GM18951 (cell line): ENCODE data around the gene ZNF354C.

Source experiments
- POLR2A ChIP-seq: IDR thresholded peaks from 4 replicates; pipeline ENCODE4 v1.6.1; 2011; ENCODE audit warnings: mild to moderate bottlenecking; ENCODE audit not compliant: insufficient read length, insufficient read depth; ENCODE audit errors: extremely low read depth
- in situ Hi-C: fragments of 300-500 bp; cut with MboI; formaldehyde crosslinking; loops from one replicate; pipeline ENCODE4 v1.12.0; 2022; ENCODE audit warnings: low sequenced_read_pairs, mixed read lengths, inconsistent platforms; ENCODE audit not compliant: unreplicated experiment

Gene ZNF354C

DNA sequence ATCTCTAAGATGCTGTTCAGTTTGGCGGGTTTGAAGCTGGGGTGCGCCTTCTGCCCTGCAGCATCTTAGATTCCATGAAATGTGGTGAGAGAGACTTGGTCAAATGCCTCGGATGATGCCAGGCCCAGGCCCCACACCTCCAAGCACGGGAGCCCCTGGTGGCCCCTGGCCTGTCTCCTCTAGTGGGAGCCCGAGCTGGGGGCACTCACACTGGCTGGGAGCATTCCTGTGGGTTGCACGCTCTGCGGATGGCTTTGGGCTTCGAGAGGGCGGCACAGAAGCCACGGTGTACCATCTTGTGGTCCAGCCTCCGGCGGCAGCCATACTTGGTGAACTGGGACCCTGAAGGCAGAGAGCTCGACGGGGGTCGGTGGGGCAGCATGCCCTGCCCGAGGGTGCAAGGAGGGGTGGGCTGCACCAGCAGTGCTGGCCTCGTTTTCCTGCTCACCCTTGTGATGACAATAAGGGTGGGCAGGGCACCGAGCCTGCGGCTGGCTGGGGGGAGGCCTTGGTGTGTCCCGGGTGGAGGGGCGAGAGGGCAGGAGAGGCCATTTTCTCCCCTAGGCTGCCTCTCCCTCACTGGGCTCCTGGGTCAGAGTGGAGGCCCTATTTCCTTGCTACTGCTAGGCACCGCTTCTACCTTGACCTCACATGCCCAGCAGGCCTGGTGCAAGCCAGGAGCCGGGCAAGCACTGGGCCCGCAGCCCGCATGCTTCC is 65.8 kb downstream of the ZNF354C start:
- in situ Hi-C loops, result no loop called here

DNA sequence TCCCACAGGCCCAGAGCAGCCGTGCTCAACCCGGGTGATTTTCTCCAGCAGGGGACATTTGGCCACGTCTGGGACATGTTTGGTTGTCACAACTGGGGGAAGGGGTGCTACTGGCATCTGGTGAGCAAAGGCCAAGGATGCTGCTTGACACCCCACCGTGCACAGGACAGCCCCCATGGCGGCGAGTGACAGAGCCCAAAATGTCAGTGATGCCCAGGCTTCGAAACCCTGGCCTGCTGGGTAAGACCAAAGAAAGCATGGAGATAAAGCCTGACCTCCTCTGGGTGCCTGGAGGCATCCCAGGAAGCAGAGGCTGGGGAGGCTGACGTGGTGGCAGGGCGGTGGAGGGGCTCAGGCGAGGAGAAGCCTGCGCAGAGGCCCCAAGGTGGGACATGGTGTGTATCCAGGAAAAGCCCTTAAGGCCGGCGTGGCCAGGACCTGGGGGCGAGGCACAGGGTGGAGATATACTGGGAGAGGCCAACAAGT is 66.4 kb downstream of the ZNF354C start:
- in situ Hi-C loops, result no loop called here
- no peak for TF ChIP-seq POLR2A

More for the DNA sequence above, 65.8 kb downstream of the ZNF354C start:
- no peak for TF ChIP-seq POLR2A

DNA sequence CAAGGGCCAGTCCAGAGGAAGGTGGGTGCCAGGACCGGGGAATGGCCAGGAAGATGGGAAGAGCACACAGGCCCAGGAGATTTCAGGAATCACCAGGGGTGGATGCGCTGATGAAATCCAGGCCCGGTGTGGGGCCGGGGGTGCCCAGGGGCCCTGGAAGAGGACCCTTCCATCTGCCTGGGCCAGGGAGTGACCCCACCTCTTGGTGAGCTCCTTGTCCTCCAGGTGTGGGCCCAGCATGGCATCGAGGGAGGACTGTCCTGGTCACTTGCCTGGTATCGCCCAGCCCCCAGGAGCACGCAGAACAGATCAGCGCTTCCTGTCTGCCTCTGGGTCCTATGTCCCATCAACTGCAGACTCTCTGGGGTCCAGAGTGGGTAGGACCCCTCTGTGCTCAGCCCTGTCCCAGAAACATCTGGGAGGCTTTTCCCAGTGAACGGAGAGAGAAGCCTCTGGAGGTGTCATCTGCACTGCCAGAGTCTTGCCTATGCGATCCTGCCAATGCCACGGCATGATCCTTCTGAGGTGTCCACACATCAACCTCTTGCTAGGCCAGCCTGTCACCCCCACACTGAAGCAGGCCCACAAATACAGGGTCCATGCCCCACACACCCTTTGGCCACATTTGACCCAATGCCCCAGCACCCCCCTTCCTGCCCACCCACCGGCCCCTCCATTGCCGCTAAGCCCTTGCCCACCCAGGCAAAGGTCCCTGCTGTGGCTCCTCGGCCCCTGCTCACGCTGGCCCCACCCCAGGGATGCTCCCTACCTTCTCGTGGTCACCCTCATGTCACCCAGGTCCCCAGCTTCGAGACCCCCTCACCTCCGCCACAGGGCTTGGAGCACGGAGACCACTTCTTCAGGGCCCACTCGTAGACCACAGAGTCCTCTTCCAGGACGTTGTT is 67.2 kb downstream of the ZNF354C start:
- TF ChIP-seq POLR2A, result no peak
- in situ Hi-C loops, result no loop called here

DNA sequence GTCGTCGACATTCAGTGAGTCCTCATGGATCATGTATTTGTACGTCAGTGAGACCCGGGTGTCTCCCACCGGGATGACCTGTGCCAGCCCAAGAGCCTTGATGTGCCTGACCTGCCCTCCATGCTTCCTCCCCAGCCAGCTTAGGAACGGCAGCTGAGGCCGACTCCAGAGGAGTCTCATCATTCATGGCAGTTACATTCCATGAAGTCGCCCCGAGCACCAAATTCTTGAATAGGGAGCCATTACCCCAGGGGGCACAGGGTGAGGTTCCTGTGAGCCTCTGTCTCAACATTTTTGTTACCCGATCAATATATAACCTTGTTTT is 67.8 kb downstream of the ZNF354C start:
- TF ChIP-seq POLR2A, result no peak
- in situ Hi-C loops, result no loop called here

DNA sequence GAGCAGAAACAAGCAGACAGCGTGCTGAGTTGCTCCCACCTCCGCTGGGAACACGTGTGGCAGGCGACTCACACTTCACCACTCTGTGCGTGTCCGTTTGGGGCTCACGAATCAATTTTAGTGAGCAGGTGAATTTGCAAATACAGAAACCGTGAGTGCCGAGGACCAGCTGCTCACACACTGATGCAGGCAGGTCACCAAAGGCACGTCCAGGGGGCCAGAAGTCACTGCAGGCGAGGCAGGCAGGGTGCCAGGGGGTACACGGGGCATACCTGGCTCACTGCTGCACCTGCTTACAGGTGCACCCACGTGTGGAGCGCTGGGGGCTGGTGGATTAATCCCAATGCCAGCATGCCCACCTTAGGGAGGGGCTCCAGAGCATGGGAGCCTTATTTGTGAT is 68.8 kb downstream of the ZNF354C start:
- no peak for TF ChIP-seq POLR2A
- in situ Hi-C loops, result no loop called here

DNA sequence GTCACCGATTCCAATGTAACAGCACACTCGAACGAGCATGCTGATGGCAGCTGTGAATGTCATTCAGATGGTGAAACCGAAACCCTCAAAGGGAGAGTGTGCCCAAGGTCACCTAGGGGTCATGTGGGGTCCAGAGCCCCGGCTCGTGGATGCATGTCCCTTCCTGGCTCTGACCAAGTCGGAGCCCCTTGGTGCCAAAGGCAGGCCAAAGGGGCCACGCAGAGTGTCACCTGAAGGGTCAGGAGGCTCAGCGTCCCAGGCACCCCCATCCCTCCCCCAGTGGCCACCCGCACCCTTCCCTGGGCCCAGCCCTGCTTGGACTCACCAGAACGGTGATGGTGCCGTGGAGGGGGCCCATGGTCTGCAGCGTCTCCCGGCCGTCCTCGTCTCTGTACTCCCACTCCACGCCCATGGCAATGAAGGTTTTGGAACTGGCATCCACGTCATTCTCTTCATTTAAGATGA is 69.5 kb downstream of the ZNF354C start:
- no peak for TF ChIP-seq POLR2A
- in situ Hi-C loops, result no loop called here

DNA sequence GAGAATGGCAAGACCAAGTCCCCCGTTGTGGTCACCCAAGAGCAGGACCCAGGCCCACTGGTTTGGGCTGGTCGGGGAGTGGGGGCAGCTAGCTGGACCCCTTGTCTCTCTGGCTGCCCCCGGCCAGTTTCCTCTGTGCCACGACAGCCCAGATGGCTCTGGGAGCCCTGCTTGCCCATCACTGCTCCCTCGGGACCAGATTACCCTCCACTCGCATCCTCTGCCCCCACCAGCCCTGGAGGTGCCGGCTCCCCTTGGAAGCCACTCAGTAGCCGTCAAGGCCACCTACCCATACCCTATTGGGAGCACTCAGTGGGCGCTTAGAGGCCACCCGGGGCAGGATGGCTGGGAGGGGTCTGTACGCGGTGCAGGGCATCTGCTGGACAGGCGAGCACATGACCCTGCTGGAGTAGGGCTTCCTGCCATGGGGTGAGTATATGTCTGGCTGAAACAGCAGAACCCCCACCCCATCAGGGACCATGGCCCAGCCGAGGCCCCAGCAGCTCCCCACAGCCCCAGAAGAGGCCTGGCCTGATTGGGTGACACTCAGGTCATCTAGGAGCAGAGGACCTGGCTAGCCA is 70.0 kb downstream of the ZNF354C start:
- in situ Hi-C loops, result no loop called here
- TF ChIP-seq POLR2A, result no peak

DNA sequence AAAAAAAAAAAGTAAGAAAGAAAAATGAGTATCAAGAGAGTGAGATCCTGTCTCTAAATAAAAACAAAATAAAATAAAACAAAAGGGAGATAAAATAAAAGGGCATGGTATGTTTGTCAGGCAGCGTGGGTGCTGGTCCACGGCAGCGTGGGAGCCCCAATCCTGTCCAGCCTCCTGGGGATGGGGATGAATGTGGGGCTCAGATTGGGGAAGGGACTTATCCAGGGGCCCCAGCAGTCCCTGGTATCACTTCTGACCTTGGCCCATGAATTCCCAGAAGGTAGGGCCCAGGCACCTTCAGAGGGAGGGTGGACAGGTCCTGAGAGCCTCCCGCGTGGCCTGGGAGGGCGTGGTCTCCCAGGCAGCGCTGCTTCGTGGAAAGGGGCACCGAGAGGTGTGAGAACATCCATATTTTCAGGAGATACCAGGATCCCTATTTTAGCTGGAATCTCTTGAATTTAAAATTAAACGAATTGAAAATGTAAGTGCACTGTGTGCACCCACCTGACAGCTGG is 71.2 kb downstream of the ZNF354C start:
- in situ Hi-C loops, result no loop called here
- no peak for TF ChIP-seq POLR2A

DNA sequence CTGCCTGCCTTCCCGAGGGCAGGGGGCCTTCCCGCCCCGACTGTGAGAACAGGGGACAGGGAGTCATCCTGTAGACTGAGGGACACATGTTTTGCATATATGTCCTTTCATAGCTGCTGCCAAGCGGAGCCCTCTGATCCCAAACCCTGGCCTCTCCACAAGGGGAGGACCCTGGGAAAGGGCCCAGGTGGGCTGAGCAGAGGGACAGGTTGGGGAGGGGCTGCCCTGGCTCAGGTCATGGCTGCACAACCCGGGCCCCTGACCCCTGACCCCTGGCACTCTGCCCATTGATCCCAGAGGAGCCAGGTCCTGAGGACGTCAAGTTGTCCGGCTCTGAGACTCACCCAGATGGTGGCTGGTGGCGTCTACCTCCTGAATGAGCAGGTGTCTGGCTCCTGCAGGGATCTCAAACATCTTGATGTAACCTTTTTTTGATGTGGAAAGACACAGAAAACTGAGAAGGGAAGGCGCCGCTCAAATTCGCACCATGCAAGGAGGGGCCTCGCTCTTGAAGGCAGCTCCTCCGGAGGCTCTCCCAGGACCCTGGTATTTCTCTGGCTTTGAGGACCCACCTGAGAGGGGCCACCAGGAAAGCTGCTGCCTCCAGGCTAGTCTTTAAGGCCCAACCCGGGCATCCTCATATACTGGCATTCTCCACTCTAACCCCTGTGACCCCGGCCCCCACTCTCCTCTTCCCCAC is 71.9 kb downstream of the ZNF354C start:
- in situ Hi-C loops, result no loop called here
- TF ChIP-seq POLR2A, result no peak

DNA sequence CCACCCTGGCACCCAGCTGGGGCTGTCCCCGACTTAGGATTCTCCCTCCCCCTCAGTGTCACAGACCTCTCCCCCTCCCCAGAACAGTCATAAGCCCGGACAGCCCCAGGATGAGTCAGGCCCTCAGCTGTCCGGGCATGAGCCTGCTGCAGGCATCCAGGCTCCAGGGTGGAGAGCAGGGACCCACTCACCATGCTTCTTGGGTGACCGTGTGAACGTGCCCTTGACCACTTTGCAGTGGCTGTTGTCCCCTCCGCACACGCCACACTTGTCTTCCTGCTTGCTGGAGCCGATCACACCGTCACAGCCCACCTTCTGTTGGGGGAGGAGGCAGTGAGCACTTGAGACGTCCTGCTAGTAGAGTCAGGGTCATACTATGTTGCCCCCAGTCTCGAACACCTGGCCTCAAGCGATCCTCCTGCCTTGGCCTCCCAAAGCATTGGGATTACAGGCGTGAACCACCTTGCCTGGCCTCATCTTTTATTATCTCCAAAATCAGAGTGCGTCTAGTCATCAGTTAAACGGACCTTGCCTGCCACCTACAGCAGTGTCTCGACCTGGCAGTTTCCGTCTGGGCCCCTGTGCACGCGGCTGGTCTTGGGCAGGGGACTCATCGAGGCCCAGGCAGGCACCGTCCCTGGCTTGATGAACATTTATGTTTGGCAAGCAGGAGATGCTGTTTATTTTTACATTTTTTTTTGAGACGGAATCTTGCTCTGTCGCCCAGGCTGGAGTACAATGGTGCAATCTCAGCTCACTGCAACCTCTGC is 72.6 kb downstream of the ZNF354C start:
- in situ Hi-C loops, result no loop called here

More for the DNA sequence above, 72.6 kb downstream of the ZNF354C start:
- TF ChIP-seq POLR2A, result no peak
